Caki2 (cell line): ENCODE results near the gene SYT17. TPM values are rescaled to one million over a fixed set of nuclear protein-coding genes. Genes with fewer than 3 reads are reported as not detected.
A peak's percentile ranks its signal among the peaks of the same experiment; 100 is the strongest.

Experiments used
- DNase-seq: peaks from one replicate; pipeline ENCODE4 v3.0.0-alpha.2; 2015; ENCODE audit warnings: low read depth
- in situ Hi-C: cut with HindIII; loops from 2 replicates; pipeline ENCODE4 v1.10.0; 2016; ENCODE audit warnings: low sequenced_read_pairs, low pct_unique_long_range_greater_than_20kb, mixed read lengths
- total RNA-seq: library from RNA; depleted of rRNA; stranded (reverse); fragments of >200 nt; shearing (Covaris generic); gene quantifications from 2 replicates; pipeline ENCODE4 v1.2.3, GENCODE V29; 2014; ENCODE audit warnings: low replicate concordance; rRNA removed

The SYT17 gene
- total RNA-seq, 1 experiment from 2014 or later: 9.9 TPM

DNA sequence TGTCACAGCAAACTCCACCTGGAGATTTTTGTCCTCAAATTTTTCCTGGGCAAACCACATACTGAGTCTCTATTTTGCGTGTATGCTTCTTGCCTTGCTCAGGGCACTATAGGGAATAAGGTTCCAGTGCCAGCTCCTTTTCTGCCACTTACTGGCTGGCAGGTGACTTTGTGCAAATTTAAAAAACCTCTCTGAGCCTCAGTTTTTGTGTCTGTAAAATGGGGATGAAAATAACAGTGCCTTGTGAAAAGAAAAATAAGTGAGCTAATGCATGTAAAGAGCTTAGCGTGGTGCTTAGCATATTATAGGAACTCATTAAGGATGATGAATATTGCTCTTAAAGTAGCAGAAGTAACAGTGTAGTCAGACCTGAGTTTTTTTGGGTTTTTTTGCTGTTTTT is 137.4 kb downstream of the SYT17 start:
- DNase-seq: no peak
- in situ Hi-C loops: no loop called here

DNA sequence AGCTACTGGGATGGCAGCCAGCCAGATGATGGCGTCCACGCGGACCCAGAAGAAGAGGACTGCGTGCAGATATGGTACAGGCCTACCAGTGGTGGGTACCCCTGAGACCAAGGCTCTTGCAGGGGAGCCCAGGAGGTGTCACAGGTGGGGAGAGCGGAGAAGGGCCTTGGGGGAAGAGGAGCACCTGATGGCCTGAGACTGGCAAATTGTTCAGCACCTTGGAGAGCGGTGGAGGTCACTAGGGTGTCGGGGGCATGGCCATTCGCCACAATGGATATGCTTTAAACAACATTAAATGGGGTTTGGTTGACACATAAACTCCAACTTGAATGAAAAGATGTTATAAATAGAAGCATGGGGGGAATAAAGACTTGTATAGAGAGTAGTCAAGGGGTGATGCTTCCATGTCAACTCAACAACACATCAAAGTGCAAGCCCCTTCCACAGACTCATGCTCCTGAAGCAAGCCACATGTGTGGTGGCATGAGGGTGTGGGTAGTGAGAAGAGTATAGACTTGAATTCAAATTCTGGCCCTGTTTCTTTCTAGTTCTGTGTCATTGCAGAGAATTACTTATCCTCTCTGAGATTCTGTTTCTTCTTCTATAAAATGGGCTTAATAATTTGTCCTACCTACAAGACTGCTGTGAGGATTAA is 139.7 kb downstream of the SYT17 start:
- DNase-seq: peak; percentile 42
- in situ Hi-C loops: no loop called here

DNA sequence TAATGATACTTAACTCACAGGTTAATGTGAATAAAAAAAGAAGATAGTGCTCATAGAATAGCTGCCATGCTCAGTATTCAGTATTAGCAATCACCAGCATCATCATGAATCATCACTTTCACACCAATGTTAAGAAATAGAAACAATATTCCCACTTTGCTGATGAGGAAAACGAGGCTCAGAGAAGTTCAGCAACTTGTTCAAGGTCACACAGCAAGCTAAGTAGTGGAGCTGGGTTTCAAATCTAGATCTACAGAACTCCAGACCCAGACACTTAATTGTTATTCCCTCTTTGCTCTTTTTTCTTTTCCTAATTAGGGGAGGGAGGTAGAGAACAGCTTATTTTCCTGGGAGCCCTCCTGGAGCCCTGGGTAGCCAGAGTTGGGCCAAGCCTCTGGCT is 140.4 kb downstream of the SYT17 start:
- DNase-seq: no peak
- in situ Hi-C loops: no loop called here

DNA sequence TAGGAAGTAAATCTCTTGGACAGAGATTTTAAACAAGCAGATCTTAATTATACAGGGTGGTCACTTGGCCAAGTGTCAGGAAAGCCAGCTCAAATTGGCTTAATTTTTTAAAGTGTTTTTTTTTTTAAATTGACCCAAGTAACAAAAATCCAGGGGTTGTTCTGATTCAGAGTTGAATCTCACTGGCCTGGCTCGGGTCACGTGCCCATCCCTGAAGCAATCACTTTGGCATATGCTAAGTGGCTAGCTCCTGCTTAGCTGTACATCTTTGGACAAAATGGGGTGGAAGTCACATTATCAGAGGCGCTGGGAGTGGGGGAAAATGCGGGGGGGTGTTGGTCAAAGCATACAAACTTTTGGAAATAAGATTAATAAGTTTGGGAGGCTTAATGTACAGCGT is 141.1 kb downstream of the SYT17 start:
- in situ Hi-C loops: no loop called here
- no peak for DNase-seq

DNA sequence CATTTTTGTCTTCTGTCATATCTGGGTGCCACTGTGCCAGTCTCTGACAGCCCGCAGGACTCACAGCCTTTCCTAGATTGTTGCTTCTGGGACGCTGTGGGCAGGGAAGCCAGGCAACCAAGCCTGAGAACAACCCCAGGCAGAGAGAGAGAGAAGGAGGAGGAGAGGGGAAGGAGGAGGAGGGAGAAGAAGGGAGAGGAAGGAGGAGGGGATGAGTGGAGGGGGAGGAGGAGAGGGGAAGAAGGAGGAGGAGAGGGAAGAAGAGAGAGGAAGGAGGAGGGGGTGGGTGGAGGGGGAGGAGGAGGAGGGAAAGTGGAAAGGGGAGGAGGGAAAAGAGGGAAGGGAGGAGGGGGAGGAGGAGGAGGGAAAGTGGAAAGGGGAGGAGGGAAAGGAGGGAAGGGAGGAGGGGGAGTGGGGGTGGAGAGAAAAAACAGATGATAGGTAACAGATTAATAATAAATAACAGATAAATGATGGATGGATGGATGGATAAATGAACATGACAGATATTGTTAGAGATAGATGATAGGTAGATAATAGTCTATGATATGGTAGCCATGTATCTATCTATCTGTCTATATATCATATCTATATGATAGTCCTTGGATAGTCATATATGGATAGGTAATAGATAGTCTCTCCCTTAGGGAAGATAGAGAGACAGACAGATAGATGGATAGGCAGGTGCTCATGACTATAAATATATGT is 146.8 kb downstream of the SYT17 start:
- in situ Hi-C loops: no loop called here
- DNase-seq: no peak

DNA sequence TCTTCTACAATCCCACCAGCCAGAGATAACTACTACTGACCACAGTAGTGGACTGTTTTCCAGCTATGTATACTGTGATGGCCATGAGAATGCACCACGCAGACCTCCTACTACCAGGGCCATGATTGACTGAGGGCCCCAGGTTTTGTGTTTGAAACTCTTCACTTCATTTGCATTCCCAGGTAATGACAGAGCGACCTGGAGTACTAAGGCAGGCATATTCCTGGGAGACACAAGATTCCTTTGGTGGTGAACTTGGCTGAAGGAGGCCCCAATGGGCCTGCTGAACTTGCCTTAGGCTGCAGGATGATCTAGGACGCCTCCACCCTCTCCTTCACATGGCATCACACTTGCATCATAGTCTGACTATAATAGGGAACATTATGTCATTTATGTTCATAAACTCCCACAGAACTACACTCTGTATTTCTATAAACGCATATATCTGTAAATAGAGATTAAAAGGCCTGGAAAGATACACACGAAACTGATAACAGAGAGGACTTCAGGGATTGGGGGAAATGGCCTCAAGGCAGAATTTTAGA is 147.9 kb downstream of the SYT17 start:
- DNase-seq: no peak
- in situ Hi-C loops: no loop called here

DNA sequence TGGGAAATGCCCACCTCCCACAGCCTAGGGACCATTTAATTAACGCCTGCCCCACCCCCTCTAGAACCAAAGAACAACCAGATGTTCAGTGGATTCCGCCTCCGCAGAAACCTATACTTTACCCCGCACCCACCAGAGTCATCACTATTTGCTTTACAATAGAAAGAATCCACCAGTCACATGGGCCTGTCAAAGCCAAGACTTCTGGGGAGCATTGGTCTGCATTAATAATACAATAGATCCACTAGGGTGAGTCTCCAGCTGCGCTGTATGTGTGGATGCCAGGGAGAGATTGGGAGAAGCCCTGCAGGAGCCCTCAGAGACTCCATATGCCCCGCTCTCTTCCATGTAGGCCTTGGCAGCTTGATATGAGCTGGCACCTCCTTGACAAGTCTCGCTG is 148.8 kb downstream of the SYT17 start:
- in situ Hi-C loops: no loop called here

More for the DNA sequence above, 148.8 kb downstream of the SYT17 start:
- DNase-seq: no peak

Other genes starting within 250 kb of the SYT17 start
- 16.4 and 35.6 TPM in 2 replicates for gene SMG1, start 241.8 kb upstream of the SYT17 start, total RNA-seq
- 1.6 and 8.7 TPM in 2 replicates for gene TMC7, start 184.3 kb upstream of the SYT17 start, total RNA-seq
- gene COQ7, start 100.6 kb upstream of the SYT17 start, total RNA-seq: 35.6 and 49.5 TPM in 2 replicates
- 19.7 and 29.0 TPM in 2 replicates for gene ITPRIPL2, start 54.3 kb upstream of the SYT17 start, total RNA-seq
- gene CLEC19A, start 117.5 kb downstream of the SYT17 start, total RNA-seq: not detected in 2 replicates
- 0.10 and 4.7 TPM in 2 replicates for gene TMC5, start 249.6 kb downstream of the SYT17 start, total RNA-seq